Measurements from ENCODE around the gene UBXN4. TPM values are rescaled to one million over a fixed set of nuclear protein-coding genes. Genes with fewer than 3 reads are reported as not detected.

The UBXN4 gene
- total and polyA plus RNA-seq, 2 of the 4 experiments (the other 2 are of a cell fraction), result 48.1 to 49.1 TPM

DNA sequence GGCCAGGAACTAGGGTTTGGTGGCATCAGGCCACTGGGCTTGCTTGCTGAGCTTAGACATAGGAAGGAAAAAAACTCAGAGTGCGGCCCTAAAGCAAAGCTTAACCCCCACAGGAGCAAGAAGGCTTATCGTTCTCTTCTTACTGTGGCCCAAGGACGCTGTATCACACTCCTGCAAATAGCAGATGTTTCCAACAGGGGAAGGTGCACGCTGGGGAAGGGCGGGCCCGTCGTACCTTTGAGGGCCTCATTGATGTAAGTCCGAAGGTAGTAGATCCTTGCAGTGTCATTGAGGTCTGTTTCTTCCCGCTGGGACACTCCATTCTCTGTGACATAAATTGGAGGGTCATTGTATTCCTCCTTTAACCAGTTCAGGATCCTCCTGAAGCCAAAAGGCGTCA is 48.8 kb downstream of the UBXN4 start:
- H2BK15ac ChIP-seq (ENCODE audit: low read depth, low read length), result no peak overlapping the region
- peaks cover 3% of the 10 kb centered on the region; the same call in 1 of the 2 replicates for H4K20me1 ChIP-seq (ENCODE audit: insufficient read depth, low read length)
- dilution Hi-C loops (cut with HindIII; ENCODE audit: low sequenced_read_pairs, unreplicated experiment), result no loop called here
- H3K36me3 ChIP-seq (ENCODE audit: control insufficient read depth, insufficient read depth, low read length), result peaks cover 2% of the 10 kb centered on the region
- H2BK20ac ChIP-seq (ENCODE audit: low read depth, low read length), result no peak overlapping the region
- H3K56ac ChIP-seq (ENCODE audit: extremely low read depth, insufficient read depth, low read length), result no peak overlapping the region
- no peak overlapping the region for H3K14ac ChIP-seq (replicated peaks; ENCODE audit: low read depth, low read length)
- no peak overlapping the region for H3K4me2 ChIP-seq (ENCODE audit: low read depth, low read length)
- BruUV-seq (replicated peaks), result no TSS peak
- no peak overlapping the region for H2AK9ac ChIP-seq (replicated peaks; ENCODE audit: low read depth, low read length, poor library complexity)
- no peak overlapping the region for H2BK5ac ChIP-seq (ENCODE audit: low read depth, low read length, poor library complexity, severe bottlenecking)
- no peak for TF ChIP-seq MAZ (IDR thresholded peaks at IDR 0.05; ENCODE audit: borderline replicate concordance, low read depth, low read length)
- no peak for TF ChIP-seq RFX5 (IDR thresholded peaks at IDR 0.05; ENCODE audit: low read depth, low read length)
- no peak for TF ChIP-seq RCOR1 (IDR thresholded peaks at IDR 0.05; ENCODE audit: insufficient replicate concordance, low read length)
- no peak for TF ChIP-seq MXI1 (IDR thresholded peaks at IDR 0.05; ENCODE audit: borderline replicate concordance, low read depth, low read length)
- TF ChIP-seq POLR2A (IDR thresholded peaks at IDR 0.05; ENCODE audit: low read depth, low read length), result no peak
- no peak for TF ChIP-seq CHD1 (IDR thresholded peaks at IDR 0.05; ENCODE audit: low read depth, low read length)
- no peak for TF ChIP-seq RAD21 (IDR thresholded peaks at IDR 0.05; ENCODE audit: low read length)
- TF ChIP-seq MAFK (IDR thresholded peaks at IDR 0.05; ENCODE audit: low read depth, low read length), result no peak
- no peak for TF ChIP-seq CEBPB (IDR thresholded peaks at IDR 0.05; ENCODE audit: low read depth, low read length)
- TF ChIP-seq, protein P1, sequence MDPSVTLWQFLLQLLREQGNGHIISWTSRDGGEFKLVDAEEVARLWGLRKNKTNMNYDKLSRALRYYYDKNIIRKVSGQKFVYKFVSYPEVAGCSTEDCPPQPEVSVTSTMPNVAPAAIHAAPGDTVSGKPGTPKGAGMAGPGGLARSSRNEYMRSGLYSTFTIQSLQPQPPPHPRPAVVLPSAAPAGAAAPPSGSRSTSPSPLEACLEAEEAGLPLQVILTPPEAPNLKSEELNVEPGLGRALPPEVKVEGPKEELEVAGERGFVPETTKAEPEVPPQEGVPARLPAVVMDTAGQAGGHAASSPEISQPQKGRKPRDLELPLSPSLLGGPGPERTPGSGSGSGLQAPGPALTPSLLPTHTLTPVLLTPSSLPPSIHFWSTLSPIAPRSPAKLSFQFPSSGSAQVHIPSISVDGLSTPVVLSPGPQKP (IDR thresholded peaks at IDR 0.05; ENCODE audit: borderline replicate concordance, low read depth, low read length), result no peak
- TF ChIP-seq FOS (IDR thresholded peaks at IDR 0.05; ENCODE audit: low read depth, low read length), result no peak
- no peak for TF ChIP-seq USF2 (IDR thresholded peaks at IDR 0.05; ENCODE audit: low read depth, low read length)
- TF ChIP-seq CTCF (conservative IDR thresholded peaks at IDR 0.05; ENCODE audit: low read depth, low read length), result no peak
- CTCF ChIA-PET, result no interaction called here
- intact Hi-C loops (cut with micrococcal nuclease), result no loop called here
- H4K91ac ChIP-seq (ENCODE audit: insufficient read depth, low read depth, low read length), result no peak overlapping the region
- no peak for ATAC-seq (ENCODE audit: low read depth)
- H2AK5ac ChIP-seq (ENCODE audit: low read depth, low read length), result no peak overlapping the region
- no peak overlapping the region for H4K8ac ChIP-seq (ENCODE audit: low read depth in 2 of 2, low read length in 2 of 2)
- H3K27ac ChIP-seq (ENCODE audit: insufficient read depth, low read length), result no peak overlapping the region
- no peak overlapping the region for H3K4ac ChIP-seq (ENCODE audit: low read depth, low read length)
- H3K18ac ChIP-seq (ENCODE audit: low read depth, low read length), result no peak overlapping the region
- no peak overlapping the region for H4K5ac ChIP-seq (ENCODE audit: low read depth, low read length)
- no peak overlapping the region for H3K4me3 ChIP-seq (ENCODE audit: insufficient read depth, low read depth, low read length)
- no peak overlapping the region for H3K23ac ChIP-seq (ENCODE audit: low read depth, low read length)
- WGBS, 2 experiments (ENCODE audit: extremely low coverage in 2 of 2, insufficient read length in 1 of 2), result 100% methylated on average over 1 of the region's 10 CpGs; no CpG with 5 or more reads in 1 of the 2 experiments
- no peak overlapping the region for H2AFZ ChIP-seq (replicated peaks; ENCODE audit: low read length, poor library complexity)
- peaks cover 8% of the 10 kb centered on the region; the same call in 1 of the 2 replicates for H3K9me1 ChIP-seq (ENCODE audit: insufficient read depth, low read length)
- in situ Hi-C loops (cut with MboI; ENCODE audit: low sequenced_read_pairs), result no loop called here
- H2BK120ac ChIP-seq (ENCODE audit: low read depth, low read length), result no peak overlapping the region
- no peaks in the 10 kb centered on the region for H3K27me3 ChIP-seq (ENCODE audit: control insufficient read depth, insufficient read depth, low read length)
- peaks cover 13% of the 10 kb centered on the region for H3K4me1 ChIP-seq (ENCODE audit: control insufficient read depth, insufficient read depth, low read length)
- H3K9me3 ChIP-seq (ENCODE audit: control insufficient read depth, insufficient read depth, low read length), result peaks cover 7% of the 10 kb centered on the region; the same call in 1 of the 2 replicates
- POLR2A ChIA-PET (ENCODE audit: unreplicated experiment), result no interaction called here
- H3K9ac ChIP-seq (ENCODE audit: low read depth, low read length), result no peak overlapping the region
- peaks cover 0 to 12% of the 10 kb centered on the region in 2 experiments; a peak in 1 of 4 replicates for H3K79me1 ChIP-seq (ENCODE audit: low read depth in 1 of 2, low read length in 2 of 2)
- no peak for DNase-seq

All from IMR-90 (cell line).